ENCODE results near the gene EFEMP1.
"Not testable (repeated sequence)": the region's sequence is repeated elsewhere in the genome, so short reads cannot be mapped to it uniquely, and the experiment has no call there.

The EFEMP1 gene

DNA sequence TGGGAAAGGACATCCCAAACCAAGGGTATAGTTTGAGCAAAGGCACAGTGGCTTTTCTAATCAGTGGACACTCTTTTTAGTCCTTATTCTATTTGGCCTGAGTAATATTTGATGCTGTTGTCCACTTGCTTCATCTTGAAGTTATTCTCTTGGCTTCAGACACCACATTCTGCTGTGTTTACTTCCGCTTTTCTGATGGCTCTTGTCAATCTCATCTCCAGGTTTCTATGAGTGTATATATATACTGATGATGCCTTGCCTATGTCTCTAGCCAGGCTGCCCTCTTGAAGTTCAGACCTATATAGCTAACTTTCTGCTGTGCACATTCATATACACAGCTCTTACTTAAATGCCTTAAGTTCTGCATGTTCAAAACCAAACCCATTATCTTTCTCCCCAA is 83.1 kb downstream of the EFEMP1 start:
- Histone ChIP-seq H3K27ac (no peak overlapping the region), H3K4me3 (ENCODE audit: low read depth in 1 of 2, low read length in 1 of 2) (no peak overlapping the region), H3K4me1 (ENCODE audit: control insufficient read depth in 1 of 2, insufficient read depth in 1 of 2, low read depth in 1 of 2, low read length in 1 of 2) (no peaks in the 10 kb centered on the region), H3K9me3 (no peaks in the 10 kb centered on the region), H3K36me3 (no peaks in the 10 kb centered on the region), H3K27me3 (no peaks in the 10 kb centered on the region)
- TF ChIP-seq, protein P1, sequence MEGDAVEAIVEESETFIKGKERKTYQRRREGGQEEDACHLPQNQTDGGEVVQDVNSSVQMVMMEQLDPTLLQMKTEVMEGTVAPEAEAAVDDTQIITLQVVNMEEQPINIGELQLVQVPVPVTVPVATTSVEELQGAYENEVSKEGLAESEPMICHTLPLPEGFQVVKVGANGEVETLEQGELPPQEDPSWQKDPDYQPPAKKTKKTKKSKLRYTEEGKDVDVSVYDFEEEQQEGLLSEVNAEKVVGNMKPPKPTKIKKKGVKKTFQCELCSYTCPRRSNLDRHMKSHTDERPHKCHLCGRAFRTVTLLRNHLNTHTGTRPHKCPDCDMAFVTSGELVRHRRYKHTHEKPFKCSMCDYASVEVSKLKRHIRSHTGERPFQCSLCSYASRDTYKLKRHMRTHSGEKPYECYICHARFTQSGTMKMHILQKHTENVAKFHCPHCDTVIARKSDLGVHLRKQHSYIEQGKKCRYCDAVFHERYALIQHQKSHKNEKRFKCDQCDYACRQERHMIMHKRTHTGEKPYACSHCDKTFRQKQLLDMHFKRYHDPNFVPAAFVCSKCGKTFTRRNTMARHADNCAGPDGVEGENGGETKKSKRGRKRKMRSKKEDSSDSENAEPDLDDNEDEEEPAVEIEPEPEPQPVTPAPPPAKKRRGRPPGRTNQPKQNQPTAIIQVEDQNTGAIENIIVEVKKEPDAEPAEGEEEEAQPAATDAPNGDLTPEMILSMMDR (IDR thresholded peaks at IDR 0.05) = no peak

DNA sequence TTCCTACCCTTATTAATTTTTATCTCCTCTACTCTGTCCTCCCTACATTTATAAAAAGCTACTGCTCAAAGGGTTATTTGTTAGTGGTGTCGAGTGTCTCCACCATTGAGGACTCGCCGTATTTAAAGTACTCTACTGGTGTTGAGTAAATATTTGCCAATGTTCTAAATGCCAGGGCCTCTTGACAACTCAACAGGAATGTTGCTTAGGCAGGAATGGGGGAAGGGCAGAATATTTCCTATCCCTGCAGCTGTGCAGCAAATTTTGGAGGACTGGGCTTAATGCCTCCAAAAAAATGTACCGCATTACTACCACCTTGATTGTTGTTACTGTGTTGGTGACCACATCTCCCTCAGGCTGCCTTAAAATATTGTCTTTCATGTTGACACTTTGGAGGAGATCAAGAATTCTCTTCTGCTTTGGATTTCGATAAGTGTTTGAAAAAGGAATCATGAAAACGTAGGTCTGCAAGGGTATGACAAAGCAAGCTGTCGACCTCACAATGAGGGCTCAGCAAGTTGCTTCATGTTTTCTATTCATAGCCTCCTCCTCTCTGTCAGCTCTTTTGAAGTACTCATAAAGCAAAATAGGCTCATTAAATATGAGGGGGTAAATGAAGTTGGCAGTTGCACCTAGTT is 84.3 kb downstream of the EFEMP1 start:
- no peaks in the 10 kb centered on the region for H3K36me3 ChIP-seq
- H3K4me3 ChIP-seq (ENCODE audit: low read depth in 1 of 2, low read length in 1 of 2) = no peak overlapping the region
- no peaks in the 10 kb centered on the region for H3K27me3 ChIP-seq
- H3K27ac ChIP-seq = no peak overlapping the region
- H3K9me3 ChIP-seq = no peaks in the 10 kb centered on the region
- no peaks in the 10 kb centered on the region for H3K4me1 ChIP-seq (ENCODE audit: control insufficient read depth in 1 of 2, insufficient read depth in 1 of 2, low read depth in 1 of 2, low read length in 1 of 2)
- TF ChIP-seq, protein P1 (IDR thresholded peaks at IDR 0.05) = no peak

DNA sequence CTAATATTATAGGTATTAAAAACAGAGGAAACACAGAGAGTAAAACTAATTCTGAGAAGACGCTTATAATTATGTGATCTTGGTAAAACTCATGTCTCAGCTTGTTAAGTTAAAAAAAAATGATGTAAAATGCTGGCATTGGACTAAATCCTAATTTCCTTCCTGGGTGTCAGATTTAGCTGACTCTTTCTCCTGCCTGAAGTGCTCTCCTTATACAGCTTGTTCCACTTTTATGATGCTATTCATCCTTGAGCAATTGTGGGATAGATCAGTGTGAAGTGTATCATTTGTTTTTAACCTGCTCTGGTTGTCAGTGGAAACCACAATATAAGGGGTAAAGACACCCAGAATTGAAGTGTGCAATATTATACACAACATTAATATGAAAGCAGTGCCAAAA is 84.9 kb downstream of the EFEMP1 start:
- Histone ChIP-seq H3K4me3 (ENCODE audit: low read depth in 1 of 2, low read length in 1 of 2) (no peak overlapping the region), H3K27ac (no peak overlapping the region), H3K9me3 (no peaks in the 10 kb centered on the region), H3K36me3 (no peaks in the 10 kb centered on the region), H3K4me1 (ENCODE audit: control insufficient read depth in 1 of 2, insufficient read depth in 1 of 2, low read depth in 1 of 2, low read length in 1 of 2) (no peaks in the 10 kb centered on the region), H3K27me3 (no peaks in the 10 kb centered on the region)
- TF ChIP-seq, protein P1 (IDR thresholded peaks at IDR 0.05) = no peak

DNA sequence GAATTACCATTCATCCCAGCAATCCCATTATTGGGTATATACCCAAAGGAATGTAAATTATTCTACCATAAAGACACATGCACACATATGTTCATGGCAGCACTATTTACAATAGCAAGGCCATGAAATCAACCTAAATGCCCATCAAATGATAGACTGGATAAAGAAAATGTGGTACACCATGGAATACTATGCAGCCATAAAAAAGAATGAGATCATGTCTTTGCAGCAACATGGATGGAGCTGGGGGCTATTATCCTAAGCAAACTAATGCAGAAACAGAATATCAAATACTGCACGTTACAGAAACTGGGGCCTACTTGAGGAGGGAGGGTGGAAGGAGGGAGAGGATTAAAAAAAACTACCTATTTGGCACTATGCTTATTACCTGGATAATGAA is 85.5 kb downstream of the EFEMP1 start:
- not testable (repeated sequence) for H3K4me1 ChIP-seq (ENCODE audit: control insufficient read depth in 1 of 2, insufficient read depth in 1 of 2, low read depth in 1 of 2, low read length in 1 of 2); H3K27me3 ChIP-seq; H3K4me3 ChIP-seq (ENCODE audit: low read depth in 1 of 2, low read length in 1 of 2); H3K27ac ChIP-seq; H3K36me3 ChIP-seq; H3K9me3 ChIP-seq

DNA sequence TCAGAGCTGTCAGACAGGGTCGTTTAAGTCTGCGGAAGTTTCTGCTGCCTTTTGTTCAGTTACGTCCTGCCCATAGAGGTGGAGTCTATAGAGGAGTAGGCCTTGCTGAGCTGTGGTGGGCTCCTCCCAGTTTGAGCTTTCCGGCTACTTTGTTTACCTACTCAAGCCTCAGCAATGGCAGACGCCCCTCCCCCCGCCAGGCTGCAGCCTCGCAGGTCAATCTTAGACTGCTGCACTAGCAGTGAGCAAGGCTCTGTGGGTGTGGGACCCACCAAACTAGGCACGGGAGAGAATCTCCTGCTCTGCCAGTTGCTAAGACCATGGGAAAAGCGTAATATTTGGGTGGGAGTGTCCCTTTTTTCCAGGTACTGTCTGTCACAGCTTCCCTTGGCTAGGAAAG is 86.5 kb downstream of the EFEMP1 start:
- TF ChIP-seq, protein P1 (IDR thresholded peaks at IDR 0.05) = no peak
- Histone ChIP-seq H3K27ac (no peak overlapping the region), H3K9me3 (no peaks in the 10 kb centered on the region), H3K4me1 (ENCODE audit: control insufficient read depth in 1 of 2, insufficient read depth in 1 of 2, low read depth in 1 of 2, low read length in 1 of 2) (no peaks in the 10 kb centered on the region), H3K27me3 (no peaks in the 10 kb centered on the region), H3K36me3 (no peaks in the 10 kb centered on the region), H3K4me3 (ENCODE audit: low read depth in 1 of 2, low read length in 1 of 2) (no peak overlapping the region)

DNA sequence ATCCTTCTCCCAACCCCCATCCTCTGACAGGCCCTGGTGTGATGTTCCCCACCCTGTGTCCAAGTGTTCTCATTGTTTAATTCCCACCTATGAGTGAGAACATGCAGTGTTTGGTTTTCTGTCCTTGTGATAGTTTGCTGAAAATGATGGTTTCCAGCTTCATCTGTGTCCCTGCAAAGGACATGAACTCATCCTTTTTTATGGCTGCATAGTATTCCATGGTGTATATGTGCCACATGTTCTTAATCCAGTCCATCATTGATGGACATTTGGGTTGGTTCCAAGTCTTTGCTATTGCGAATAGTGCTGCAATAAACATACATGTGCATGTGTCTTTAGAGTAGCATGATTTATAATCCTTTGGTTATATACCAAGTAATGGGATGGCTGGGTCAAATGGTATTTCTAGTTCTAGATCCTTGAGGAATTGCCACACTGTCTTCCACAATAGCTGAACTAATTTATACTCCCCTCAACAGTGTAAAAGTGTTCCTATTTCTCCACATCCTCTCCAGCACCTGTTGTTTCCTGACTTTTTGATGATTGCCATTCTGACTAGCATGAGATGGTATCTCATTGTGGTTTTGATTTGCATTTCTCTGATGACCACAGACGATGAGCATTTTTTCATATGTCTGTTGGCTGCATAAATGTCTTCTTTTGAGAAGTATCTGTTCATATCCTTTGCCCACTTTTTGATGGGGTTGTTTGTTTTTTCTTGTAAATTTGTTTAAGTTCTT is 91.7 kb downstream of the EFEMP1 start:
- H3K36me3 ChIP-seq; H3K9me3 ChIP-seq; H3K4me3 ChIP-seq (ENCODE audit: low read depth in 1 of 2, low read length in 1 of 2); H3K27ac ChIP-seq; H3K4me1 ChIP-seq (ENCODE audit: control insufficient read depth in 1 of 2, insufficient read depth in 1 of 2, low read depth in 1 of 2, low read length in 1 of 2); H3K27me3 ChIP-seq: not testable (repeated sequence)
